ENCODE data around the gene TMEM201.

GRCh38 chr1:9577423-9577822 lies 11.3 kb upstream of the TMEM201 start:
- TF ChIP-seq TAF1 (IDR thresholded peaks at IDR 0.05; ENCODE audit: borderline replicate concordance, insufficient read depth, low read length) (no peak), POLR2AphosphoS5 (IDR thresholded peaks at IDR 0.05; ENCODE audit: low read depth, low read length) (no peak)

All from PFSK-1 (cell line).